Progenitor cell of endocrine pancreas (in vitro differentiated cells): ENCODE data around the gene ERGIC3. TPM values are rescaled to one million over a fixed set of nuclear protein-coding genes. Genes with fewer than 3 reads are reported as not detected.

Source experiments
- DNase-seq: peaks from one replicate; pipeline ENCODE4 v3.0.0; 2021; ENCODE audit warnings: low spot score; ENCODE audit not compliant: unreplicated experiment
- H3K27ac Mint-ChIP-seq: 2 replicates; pipeline ENCODE4 v1.8.0; 2021; ENCODE audit warnings: mild to moderate bottlenecking, moderate library complexity, mixed read lengths
- H3K27me3 Mint-ChIP-seq: 2 replicates; pipeline ENCODE4 v1.8.0; 2021; ENCODE audit warnings: mixed read lengths
- H3K36me3 Mint-ChIP-seq: 2 replicates; pipeline ENCODE4 v1.8.0; 2022; ENCODE audit warnings: mixed read lengths; ENCODE audit not compliant: insufficient read depth
- H3K4me1 Mint-ChIP-seq: 2 replicates; pipeline ENCODE4 v1.8.0; 2021; ENCODE audit warnings: low read depth, mixed read lengths
- H3K4me3 Mint-ChIP-seq: 2 replicates; pipeline ENCODE4 v1.8.0; 2021; ENCODE audit warnings: low read depth, mild to moderate bottlenecking, moderate library complexity, mixed read lengths
- H3K9me3 Mint-ChIP-seq: 2 replicates; pipeline ENCODE4 v1.8.0; 2021; ENCODE audit warnings: low read depth, mixed read lengths
- long read RNA-seq: library from polyadenylated mRNA; unstranded; transcript quantifications from one replicate; pipeline ENCODE4 v2.0.0, GENCODE V29; 2020
- total RNA-seq: library from RNA; stranded (reverse); gene quantifications from 2 replicates; pipeline ENCODE4 v1.2.1, GENCODE V29; 2021
- TF ChIP-seq, protein P1 (sequence below): fragments of 200-600 bp; sonication (generic); IDR thresholded peaks from one replicate; pipeline ENCODE4 v1.5.0; 2021; ENCODE audit warnings: antibody characterized with exemption, mild to moderate bottlenecking; ENCODE audit not compliant: unreplicated experiment

ERGIC3 gene
- total RNA-seq: 286 and 290 TPM in 2 replicates
- long read RNA-seq, transcript ERGIC3-202 (13 exons, 1,359 nt): major isoform, 385 of 429 reads
- long read RNA-seq, partial matches to known transcripts: 20 of 429 reads
- long read RNA-seq, other reads (novel, unspliced or antisense): 20 of 429 reads

DNA sequence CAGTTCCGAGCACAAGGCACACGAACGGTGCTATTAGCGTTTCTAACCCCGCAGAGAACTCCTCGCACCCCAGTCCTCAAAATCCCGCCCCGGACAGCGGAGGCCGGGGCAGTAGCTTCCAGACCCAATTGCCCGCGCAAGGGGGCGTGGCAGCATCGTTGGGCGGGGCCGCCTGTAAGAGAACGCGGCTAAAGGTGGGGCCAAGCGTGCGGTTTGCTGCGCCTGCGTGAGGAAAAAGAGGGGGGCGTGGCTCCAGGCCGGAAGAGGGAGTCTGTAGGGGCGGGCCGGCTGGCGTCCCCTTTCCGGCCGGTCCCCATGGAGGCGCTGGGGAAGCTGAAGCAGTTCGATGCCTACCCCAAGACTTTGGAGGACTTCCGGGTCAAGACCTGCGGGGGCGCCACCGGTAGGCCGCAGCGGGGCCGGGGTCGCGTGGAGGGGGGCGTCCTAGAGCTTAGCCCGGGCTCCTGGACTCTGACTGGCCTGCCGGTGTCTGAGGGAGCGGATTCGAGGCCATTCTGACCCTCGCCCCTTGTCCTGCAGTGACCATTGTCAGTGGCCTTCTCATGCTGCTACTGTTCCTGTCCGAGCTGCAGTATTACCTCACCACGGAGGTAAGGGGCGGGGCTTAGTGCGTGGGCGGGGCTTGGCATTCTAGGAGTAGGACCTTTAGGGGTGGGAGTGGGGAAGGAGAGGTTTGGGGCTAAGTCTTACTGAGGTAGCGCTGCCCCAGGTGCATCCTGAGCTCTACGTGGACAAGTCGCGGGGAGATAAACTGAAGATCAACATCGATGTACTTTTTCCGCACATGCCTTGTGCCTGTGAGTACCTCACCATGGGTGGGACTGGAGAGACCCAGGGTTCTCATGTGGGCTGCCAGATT lies at the start of gene ERGIC3:
TSS of gene ERGIC3 (plus strand) at position 296 of the 880 bp plus-strand sequence. CDS start at position 316, 20 bp downstream.
- peak; percentile 96 for DNase-seq
- Mint-ChIP-seq H3K4me1 (peaks cover 10% of the 10 kb centered on the region), H3K9me3 (no peaks in the 10 kb centered on the region), H3K36me3 (peaks cover 4% of the 10 kb centered on the region), H3K4me3 (peak within 1 kb of the TSS; percentile 88), H3K27ac (peak within 1 kb of the TSS; percentile 96), H3K27me3 (no peaks in the 10 kb centered on the region)
- TF ChIP-seq, protein P1, sequence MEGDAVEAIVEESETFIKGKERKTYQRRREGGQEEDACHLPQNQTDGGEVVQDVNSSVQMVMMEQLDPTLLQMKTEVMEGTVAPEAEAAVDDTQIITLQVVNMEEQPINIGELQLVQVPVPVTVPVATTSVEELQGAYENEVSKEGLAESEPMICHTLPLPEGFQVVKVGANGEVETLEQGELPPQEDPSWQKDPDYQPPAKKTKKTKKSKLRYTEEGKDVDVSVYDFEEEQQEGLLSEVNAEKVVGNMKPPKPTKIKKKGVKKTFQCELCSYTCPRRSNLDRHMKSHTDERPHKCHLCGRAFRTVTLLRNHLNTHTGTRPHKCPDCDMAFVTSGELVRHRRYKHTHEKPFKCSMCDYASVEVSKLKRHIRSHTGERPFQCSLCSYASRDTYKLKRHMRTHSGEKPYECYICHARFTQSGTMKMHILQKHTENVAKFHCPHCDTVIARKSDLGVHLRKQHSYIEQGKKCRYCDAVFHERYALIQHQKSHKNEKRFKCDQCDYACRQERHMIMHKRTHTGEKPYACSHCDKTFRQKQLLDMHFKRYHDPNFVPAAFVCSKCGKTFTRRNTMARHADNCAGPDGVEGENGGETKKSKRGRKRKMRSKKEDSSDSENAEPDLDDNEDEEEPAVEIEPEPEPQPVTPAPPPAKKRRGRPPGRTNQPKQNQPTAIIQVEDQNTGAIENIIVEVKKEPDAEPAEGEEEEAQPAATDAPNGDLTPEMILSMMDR: peak; percentile 20

DNA sequence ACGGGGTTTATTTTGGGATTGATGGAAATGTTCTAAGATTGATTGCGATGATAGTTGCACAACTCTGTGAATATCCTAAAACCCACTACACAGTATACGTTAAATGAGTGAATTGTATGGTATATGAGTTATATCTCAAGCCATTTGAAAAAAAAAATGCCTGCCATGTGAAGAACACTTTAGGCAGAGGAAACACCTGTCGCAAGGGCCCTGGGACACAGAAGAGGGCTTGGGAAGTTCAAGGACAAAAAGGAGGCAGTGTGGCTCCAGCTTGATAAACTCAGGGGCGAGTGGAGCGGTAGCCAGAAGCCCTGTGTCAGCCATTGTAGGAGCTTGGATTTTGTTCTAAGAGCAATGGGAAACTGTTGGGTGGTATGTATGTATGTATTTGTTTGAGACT lies 49.5 kb upstream of the ERGIC3 start:
- TF ChIP-seq, protein P1: no peak
- no peaks in the 10 kb centered on the region for H3K9me3 Mint-ChIP-seq
- H3K4me3 Mint-ChIP-seq: no peak overlapping the region
- peaks cover 26% of the 10 kb centered on the region for H3K36me3 Mint-ChIP-seq
- DNase-seq: no peak
- no peaks in the 10 kb centered on the region for H3K27me3 Mint-ChIP-seq
- H3K4me1 Mint-ChIP-seq: no peaks in the 10 kb centered on the region
- H3K27ac Mint-ChIP-seq: no peak overlapping the region

DNA sequence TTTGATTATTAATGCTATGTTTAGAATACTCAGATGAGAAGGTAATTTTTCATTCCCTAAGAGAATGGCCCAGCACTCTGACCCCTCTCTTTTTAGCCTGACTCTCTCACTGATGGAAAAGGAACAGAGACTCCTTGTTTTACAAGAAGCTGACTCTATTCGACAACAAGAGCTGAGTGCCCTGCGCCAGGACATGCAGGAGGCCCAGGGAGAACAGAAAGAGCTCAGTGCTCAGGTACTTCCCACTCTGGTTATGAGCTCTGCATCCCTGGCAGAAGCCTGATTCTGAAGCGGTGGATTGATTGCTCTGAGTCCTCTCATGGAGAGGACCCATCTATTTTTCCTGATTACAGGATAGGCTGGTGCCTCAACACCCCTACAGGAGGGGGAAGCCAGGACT lies 45.4 kb upstream of the ERGIC3 start:
- no peaks in the 10 kb centered on the region for H3K4me1 Mint-ChIP-seq
- no peak for DNase-seq
- peaks cover 29% of the 10 kb centered on the region for H3K36me3 Mint-ChIP-seq
- H3K9me3 Mint-ChIP-seq: no peaks in the 10 kb centered on the region
- H3K27me3 Mint-ChIP-seq: no peaks in the 10 kb centered on the region
- no peak overlapping the region for H3K27ac Mint-ChIP-seq
- H3K4me3 Mint-ChIP-seq: no peak overlapping the region
- TF ChIP-seq, protein P1: no peak

DNA sequence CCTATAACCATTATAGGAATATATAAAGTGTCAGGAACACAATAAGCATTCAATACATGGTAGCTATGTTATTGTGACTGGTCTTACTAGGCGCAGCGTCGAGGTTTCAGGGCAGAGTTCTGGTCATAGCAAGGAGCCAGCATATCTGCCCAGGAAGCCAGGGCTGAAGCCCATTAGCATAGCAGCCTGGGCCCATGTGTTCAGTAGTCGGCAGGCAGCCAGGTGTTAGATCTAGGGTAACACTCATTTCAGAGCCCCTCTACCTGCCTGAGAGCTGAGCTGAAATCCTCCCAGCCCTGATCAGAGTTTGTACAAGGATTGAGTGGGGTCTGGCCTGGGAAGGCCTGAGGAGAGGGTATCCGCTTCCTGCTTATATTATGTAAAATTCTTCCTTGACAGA lies 44.6 kb upstream of the ERGIC3 start:
- H3K27ac Mint-ChIP-seq: no peak overlapping the region
- DNase-seq: no peak

DNA sequence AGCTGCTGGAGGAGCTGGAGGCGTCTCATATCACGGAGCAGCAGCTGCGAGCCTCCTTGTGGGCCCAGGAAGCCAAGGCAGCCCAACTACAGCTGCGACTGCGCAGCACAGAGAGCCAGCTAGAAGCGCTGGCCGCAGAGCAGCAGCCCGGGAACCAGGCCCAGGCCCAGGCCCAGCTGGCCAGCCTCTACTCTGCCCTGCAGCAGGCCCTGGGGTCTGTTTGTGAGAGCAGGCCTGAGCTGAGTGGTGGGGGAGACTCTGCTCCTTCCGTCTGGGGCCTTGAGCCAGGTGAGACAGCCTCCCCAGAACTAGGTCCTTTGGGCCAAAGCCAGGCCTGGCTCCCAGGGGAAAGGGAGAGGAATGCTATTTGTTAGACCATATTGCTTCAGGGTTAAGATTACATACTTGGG lies 44.1 kb upstream of the ERGIC3 start:
- H3K4me3 Mint-ChIP-seq: no peak overlapping the region
- H3K36me3 Mint-ChIP-seq: peaks cover 33% of the 10 kb centered on the region
- no peak overlapping the region for H3K27ac Mint-ChIP-seq
- H3K9me3 Mint-ChIP-seq: no peaks in the 10 kb centered on the region
- H3K4me1 Mint-ChIP-seq: no peaks in the 10 kb centered on the region
- no peak for DNase-seq
- TF ChIP-seq, protein P1: no peak
- H3K27me3 Mint-ChIP-seq: no peaks in the 10 kb centered on the region

More for the DNA sequence above, 44.6 kb upstream of the ERGIC3 start:
- Mint-ChIP-seq H3K36me3 (peaks cover 31% of the 10 kb centered on the region), H3K9me3 (no peaks in the 10 kb centered on the region), H3K27me3 (no peaks in the 10 kb centered on the region), H3K4me3 (no peak overlapping the region), H3K4me1 (no peaks in the 10 kb centered on the region)
- TF ChIP-seq, protein P1: no peak
